Endodermal cell (in vitro differentiated cells): ENCODE data around the gene RHOH. TPM values are rescaled to one million over a fixed set of nuclear protein-coding genes. Genes with fewer than 3 reads are reported as not detected.

Experiments
- DNase-seq: peaks from one replicate; pipeline ENCODE4 v3.0.0-alpha.2; 2017
- H3K27ac ChIP-seq: 2 replicates; pipeline ENCODE4 v1.5.1; 2013; ENCODE audit warnings: mild to moderate bottlenecking, low read depth, low read length, moderate library complexity
- H3K27me3 ChIP-seq: 2 replicates; pipeline ENCODE4 v1.6.1; 2013; ENCODE audit warnings: mild to moderate bottlenecking, low read length, moderate library complexity; ENCODE audit not compliant: insufficient read depth, control insufficient read depth, poor library complexity, severe bottlenecking
- H3K36me3 ChIP-seq: 2 replicates; pipeline ENCODE4 v1.7.0; 2013; ENCODE audit warnings: mild to moderate bottlenecking, low read length, moderate library complexity; ENCODE audit not compliant: control insufficient read depth, insufficient read depth
- H3K4me1 ChIP-seq: one replicate; pipeline ENCODE4 v1.7.0; 2013; ENCODE audit warnings: low read length; ENCODE audit not compliant: control insufficient read depth, insufficient read depth
- H3K4me3 ChIP-seq: 2 replicates; pipeline ENCODE4 v1.5.1; 2013; ENCODE audit warnings: mild to moderate bottlenecking, low read length, moderate library complexity
- H3K9ac ChIP-seq: 2 replicates; pipeline ENCODE4 v1.6.1; 2013; ENCODE audit warnings: mild to moderate bottlenecking, low read length, moderate library complexity; ENCODE audit not compliant: poor library complexity, severe bottlenecking; ENCODE audit errors: extremely low read depth
- H3K9me3 ChIP-seq: 2 replicates; pipeline ENCODE4 v1.6.1; 2013; ENCODE audit warnings: mild to moderate bottlenecking, low read length, moderate library complexity; ENCODE audit not compliant: control insufficient read depth
- H3K27ac Mint-ChIP-seq: 2 replicates; pipeline ENCODE4 v1.8.0; 2020; ENCODE audit warnings: mixed read lengths
- H3K27me3 Mint-ChIP-seq: 2 replicates; pipeline ENCODE4 v1.8.0; 2021; ENCODE audit warnings: mild to moderate bottlenecking, mixed read lengths; ENCODE audit not compliant: insufficient read depth
- H3K36me3 Mint-ChIP-seq: 2 replicates; pipeline ENCODE4 v1.8.0; 2020; ENCODE audit warnings: low read depth, mixed read lengths
- H3K4me1 Mint-ChIP-seq: 2 replicates; pipeline ENCODE4 v1.8.0; 2020; ENCODE audit warnings: mixed read lengths
- H3K4me3 Mint-ChIP-seq: 2 replicates; pipeline ENCODE4 v1.8.0; 2020; ENCODE audit warnings: mild to moderate bottlenecking, moderate library complexity, mixed read lengths
- H3K9me3 Mint-ChIP-seq: 2 replicates; pipeline ENCODE4 v1.8.0; 2020; ENCODE audit warnings: mild to moderate bottlenecking, mixed read lengths
- WGBS, 2 experiments: methylation state at CpG; one replicate each; pipeline versions ENCODE4 v1.1.5 to v1.1.7; 2013; ENCODE audit warnings: missing lambda C conversion rate in 2 of 2, mixed read lengths in 1 of 2; ENCODE audit not compliant: insufficient coverage in 1 of 2, insufficient read length in 1 of 2; 5-methylcytosine and 5-hydroxymethylcytosine counted together
- total RNA-seq, 2 donors: library from RNA; stranded (reverse); fragmentation: NEBNext Ultra II Directional in 1 of 2; extraction: Animal tissue kit (Norgen Biotek cat#: 25700) in 1 of 2; gene quantifications; 2 replicates in 1 of 2; 3 replicates in 1 of 2; pipeline ENCODE4 v1.2.1, GENCODE V29; 2021
- TF ChIP-seq, protein P1 (sequence below): fragments of 200-600 bp; sonication (generic); conservative IDR thresholded peaks from 2 replicates; pipeline ENCODE4 v1.5.0; 2021; ENCODE audit warnings: antibody characterized with exemption, mild to moderate bottlenecking

Gene RHOH
- total RNA-seq, 2 donors from 2014 or later: 2.9 to 9.4 TPM

DNA sequence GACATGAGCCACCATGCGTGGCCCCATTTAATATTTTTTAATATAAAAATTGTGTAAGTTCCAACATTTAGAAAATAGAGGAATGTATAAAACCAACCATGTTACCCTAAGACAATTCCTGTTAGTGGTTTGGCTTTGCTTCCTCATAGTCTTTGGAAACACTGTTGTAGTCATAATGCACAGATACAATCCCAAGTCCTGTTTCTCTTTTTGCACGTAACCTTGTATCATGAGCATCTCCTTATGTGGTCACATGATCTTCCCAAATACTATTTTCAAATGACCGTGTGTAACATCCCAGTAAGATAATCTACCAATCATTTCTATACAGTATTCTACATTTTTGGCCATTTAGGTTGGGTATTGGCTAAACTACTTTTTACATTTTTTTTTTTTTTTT is 13.9 kb upstream of the RHOH start:
- Histone ChIP-seq H3K36me3 (no peaks in the 10 kb centered on the region), H3K27me3 (no peaks in the 10 kb centered on the region), H3K27ac (no peak overlapping the region), H3K4me3 (no peak overlapping the region), H3K4me1 (no peaks in the 10 kb centered on the region), H3K9me3 (no peaks in the 10 kb centered on the region), H3K9ac (no peak overlapping the region)
- Mint-ChIP-seq H3K27ac (no peak overlapping the region), H3K4me1 (no peaks in the 10 kb centered on the region), H3K36me3 (no peaks in the 10 kb centered on the region), H3K4me3 (no peak overlapping the region), H3K27me3 (peaks cover 2% of the 10 kb centered on the region), H3K9me3 (no peaks in the 10 kb centered on the region)
- TF ChIP-seq, protein P1, sequence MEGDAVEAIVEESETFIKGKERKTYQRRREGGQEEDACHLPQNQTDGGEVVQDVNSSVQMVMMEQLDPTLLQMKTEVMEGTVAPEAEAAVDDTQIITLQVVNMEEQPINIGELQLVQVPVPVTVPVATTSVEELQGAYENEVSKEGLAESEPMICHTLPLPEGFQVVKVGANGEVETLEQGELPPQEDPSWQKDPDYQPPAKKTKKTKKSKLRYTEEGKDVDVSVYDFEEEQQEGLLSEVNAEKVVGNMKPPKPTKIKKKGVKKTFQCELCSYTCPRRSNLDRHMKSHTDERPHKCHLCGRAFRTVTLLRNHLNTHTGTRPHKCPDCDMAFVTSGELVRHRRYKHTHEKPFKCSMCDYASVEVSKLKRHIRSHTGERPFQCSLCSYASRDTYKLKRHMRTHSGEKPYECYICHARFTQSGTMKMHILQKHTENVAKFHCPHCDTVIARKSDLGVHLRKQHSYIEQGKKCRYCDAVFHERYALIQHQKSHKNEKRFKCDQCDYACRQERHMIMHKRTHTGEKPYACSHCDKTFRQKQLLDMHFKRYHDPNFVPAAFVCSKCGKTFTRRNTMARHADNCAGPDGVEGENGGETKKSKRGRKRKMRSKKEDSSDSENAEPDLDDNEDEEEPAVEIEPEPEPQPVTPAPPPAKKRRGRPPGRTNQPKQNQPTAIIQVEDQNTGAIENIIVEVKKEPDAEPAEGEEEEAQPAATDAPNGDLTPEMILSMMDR: no peak
- 93 to 94% methylated on average over 2 of the region's 3 CpGs for WGBS, 2 experiments
- DNase-seq: no peak

DNA sequence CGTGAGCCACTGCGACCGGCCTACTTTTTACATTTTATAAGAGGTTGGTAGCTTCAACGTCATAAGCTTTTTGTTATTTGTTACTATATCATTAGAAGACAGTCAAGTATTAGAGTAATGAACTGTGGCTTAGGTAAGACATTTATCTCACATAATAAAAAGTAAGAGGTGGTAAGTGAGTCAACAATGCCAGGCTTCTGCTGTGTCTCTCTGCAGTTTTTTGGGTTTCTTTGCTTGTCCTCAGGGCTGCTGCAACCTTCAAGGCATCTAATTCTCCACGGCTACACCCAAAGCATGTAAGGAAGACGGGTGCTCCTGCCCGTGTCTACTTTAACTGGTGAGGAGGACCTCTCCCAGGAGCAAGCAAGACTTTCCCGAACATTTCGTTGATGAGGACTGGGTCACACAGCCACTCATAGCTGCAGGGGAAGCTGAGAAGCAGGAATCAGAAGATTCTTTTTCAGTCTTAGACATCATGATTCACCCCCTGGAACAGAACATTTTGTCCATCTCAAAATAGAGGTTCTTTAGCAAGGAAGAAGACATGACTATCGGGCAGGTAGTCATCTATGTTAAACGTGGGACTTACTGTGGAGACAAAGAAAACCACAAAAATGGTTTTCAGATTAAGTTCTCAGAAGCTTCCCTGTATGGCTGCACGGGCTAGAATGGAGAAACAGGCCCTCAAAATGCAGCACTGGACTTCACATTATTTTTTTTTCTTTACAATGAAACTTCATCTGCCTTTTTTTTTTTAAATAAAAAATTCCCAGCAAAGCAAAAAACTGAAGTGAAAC is 13.0 kb upstream of the RHOH start:
- H3K4me3 Mint-ChIP-seq: no peak overlapping the region
- DNase-seq: no peak
- TF ChIP-seq, protein P1: no peak

DNA sequence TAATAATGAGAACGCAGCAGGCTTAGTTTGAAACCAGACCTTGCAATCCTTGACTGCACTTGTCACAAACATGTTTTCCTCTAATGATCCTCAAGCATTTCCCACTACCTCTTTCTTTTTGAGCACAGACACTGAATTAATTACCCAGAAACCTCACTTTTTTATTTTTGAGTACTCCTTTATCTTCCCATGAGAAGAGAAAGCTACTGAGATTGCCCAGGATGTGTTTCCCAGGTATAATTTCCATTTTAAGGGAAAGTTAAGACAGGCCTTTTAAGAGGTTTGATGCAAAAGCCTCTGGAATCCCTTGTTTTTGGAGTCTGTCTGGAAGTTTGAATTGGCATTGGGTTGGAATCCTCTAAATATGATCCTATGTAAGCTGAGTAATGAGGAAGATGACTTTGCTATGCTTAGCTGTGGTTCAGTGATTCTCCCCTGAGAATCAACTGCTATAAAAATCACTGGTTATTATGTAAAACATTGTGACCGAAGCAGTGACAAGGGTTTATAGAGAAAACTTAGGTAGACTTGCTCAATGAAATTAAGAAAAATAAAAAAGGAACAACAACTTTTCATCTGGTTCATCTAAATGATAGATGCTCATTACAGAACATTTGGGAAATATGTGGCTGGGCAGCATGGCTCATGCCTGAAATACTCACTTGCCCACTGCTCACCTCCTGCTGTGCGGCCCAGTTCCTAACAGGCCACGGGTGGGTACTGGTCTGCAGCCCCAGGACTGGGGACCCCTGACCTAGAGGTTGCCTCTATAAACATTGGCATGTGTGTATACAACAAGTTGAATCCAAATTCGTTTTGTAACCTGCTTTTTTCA is 10.8 kb upstream of the RHOH start:
- no peak for DNase-seq
- Histone ChIP-seq H3K27me3 (no peaks in the 10 kb centered on the region), H3K9me3 (no peaks in the 10 kb centered on the region), H3K36me3 (no peaks in the 10 kb centered on the region), H3K4me3 (no peak overlapping the region), H3K9ac (no peak overlapping the region), H3K4me1 (no peaks in the 10 kb centered on the region), H3K27ac (no peak overlapping the region)
- WGBS, 2 experiments: 84 to 90% methylated on average over 3 to 5 of the region's 5 CpGs
- Mint-ChIP-seq H3K9me3 (no peaks in the 10 kb centered on the region), H3K36me3 (no peaks in the 10 kb centered on the region), H3K27me3 (peaks cover 2% of the 10 kb centered on the region), H3K4me1 (peaks cover 8% of the 10 kb centered on the region), H3K27ac (peak overlapping the region; percentile 28), H3K4me3 (no peak overlapping the region)
- TF ChIP-seq, protein P1: no peak

More for the DNA sequence above, 13.0 kb upstream of the RHOH start:
- peaks cover 2% of the 10 kb centered on the region for H3K27me3 Mint-ChIP-seq
- no peak overlapping the region for H3K9ac ChIP-seq
- no peaks in the 10 kb centered on the region for H3K9me3 Mint-ChIP-seq
- H3K4me1 Mint-ChIP-seq: no peaks in the 10 kb centered on the region
- H3K36me3 Mint-ChIP-seq: no peaks in the 10 kb centered on the region
- 92 to 94% methylated on average over 11 to 12 of the region's 12 CpGs for WGBS, 2 experiments
- H3K4me1 ChIP-seq: no peaks in the 10 kb centered on the region
- H3K27ac ChIP-seq: no peak overlapping the region
- H3K4me3 ChIP-seq: no peak overlapping the region
- H3K27me3 ChIP-seq: no peaks in the 10 kb centered on the region
- no peaks in the 10 kb centered on the region for H3K9me3 ChIP-seq
- no peaks in the 10 kb centered on the region for H3K36me3 ChIP-seq
- H3K27ac Mint-ChIP-seq: no peak overlapping the region
